H54 (cell line): ENCODE data around the gene PSMD9.
A peak's percentile ranks its signal among the peaks of the same experiment; 100 is the strongest.

Experiments used
- DNase-seq: peaks from one replicate; pipeline ENCODE4 v3.0.0; 2011; ENCODE audit warnings: low spot score, mixed read lengths; ENCODE audit not compliant: insufficient read length
- FAIRE-seq: peaks from 3 replicates; lab custom pipeline; 2011; peaks lifted over from hg19 to GRCh38; lab: Jason Lieb, UNC
- POLR2A ChIP-seq: IDR thresholded peaks from 2 replicates; pipeline ENCODE4 v1.6.1; 2011; ENCODE audit warnings: low read depth, mild to moderate bottlenecking, low read length

Gene PSMD9

DNA sequence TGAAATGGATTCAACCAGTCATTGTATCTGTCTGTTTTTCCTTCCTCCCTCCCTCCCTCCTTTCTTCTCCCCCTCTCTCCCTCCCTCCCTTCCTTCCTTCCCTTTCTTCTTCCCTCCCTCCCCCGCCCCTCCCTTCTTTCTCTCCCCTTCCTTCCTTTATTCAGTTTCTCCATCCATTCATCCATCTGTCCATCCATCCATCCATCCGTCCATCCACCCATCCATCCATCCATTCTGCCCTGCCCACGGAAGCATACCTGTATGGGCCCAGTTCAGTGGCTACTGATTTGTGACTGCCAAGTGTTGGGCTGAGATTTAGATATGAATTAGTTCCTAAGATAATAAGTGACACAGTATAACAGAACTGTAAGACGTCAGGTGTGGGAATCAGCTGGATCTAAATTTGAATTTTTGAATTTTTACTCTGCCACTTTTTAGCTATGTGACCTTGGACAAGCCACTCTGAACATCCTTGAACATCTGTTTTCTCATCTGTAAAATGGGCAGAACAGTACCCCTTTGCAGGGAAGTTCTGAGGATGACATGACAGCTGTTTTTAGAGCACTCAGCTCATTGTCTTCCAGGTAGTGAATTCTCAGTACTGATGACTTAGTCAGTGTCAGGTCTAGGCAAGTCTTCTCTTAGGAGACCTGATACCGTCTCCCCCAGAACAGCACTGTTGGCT lies 72.7 kb downstream of the PSMD9 start:
- DNase-seq = no peak
- no peak for TF ChIP-seq POLR2A
- no peak for FAIRE-seq

- FAIRE-seq (no peak), DNase-seq (no peak)
- no peak for TF ChIP-seq POLR2A
Measured at GRCh38 chr12:121963341-121964018, 74.9 kb downstream of the PSMD9 start.

DNA sequence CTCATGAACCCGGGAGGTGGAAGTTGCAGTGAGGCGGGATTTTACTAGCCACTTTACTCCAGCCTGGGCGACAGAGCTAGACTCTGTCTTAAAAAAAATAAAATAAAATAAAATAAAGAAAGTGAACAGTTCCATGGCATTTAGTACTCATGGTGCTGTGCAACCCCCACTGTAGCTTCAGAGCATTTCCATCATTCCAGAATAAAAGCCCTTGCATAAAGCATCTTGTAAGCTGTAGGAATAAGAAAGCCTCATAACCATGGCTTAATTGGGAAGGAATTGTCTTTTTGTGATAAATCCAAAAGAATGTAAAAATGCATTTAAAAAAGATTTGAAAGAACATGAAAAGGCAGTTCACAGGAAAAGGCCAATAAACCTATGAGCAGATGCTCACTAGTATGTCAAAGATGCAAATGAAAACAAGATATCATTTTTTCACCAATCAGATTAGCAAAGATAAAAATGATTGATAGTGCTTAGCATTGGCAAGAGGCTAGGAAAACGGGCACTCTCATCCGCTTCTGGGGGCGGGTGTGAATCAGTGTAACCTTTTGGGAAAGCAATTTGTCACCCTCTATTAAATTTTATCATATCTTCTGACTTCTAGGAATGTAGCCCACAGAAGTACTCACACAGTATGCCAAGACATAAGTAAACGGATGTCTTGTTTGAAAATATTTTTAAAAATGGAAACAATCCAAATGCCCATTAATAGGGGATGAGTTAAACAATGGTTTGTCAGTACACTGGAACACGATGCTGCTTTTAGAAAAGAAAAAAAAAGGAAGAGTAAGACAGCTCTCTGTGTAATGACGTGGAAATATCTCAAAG lies 76.4 kb downstream of the PSMD9 start:
- TF ChIP-seq POLR2A = no peak
- FAIRE-seq (no peak), DNase-seq (peak; percentile 40)

GRCh38 chr12:121966959-121967358 lies 78.4 kb downstream of the PSMD9 start:
- no peak for DNase-seq

More at GRCh38 chr12:121966959-121967358, 78.4 kb downstream of the PSMD9 start:
- FAIRE-seq = no peak
- no peak for TF ChIP-seq POLR2A
